Measurements from ENCODE around the gene DDX1.

GRCh38 chr2:15619938-15620337, 28.3 kb downstream of the DDX1 start:
- TF ChIP-seq CTCF (optimal IDR thresholded peaks at IDR 0.05 in 1 of 3, IDR thresholded peaks at IDR 0.05 in 1 of 3, conservative IDR thresholded peaks at IDR 0.05 in 1 of 3; ENCODE audit: extremely low read depth in 1 of 3, insufficient read depth in 2 of 3, low read length in 3 of 3) (no peak), EZH2 (IDR thresholded peaks at IDR 0.05; ENCODE audit: low read length) (no peak)

Measured in keratinocyte (primary cell).